Activated gamma-delta T cell treated with Interleukin-2 at 50 U/mL for 16 hours (primary cell): ENCODE results near the gene RPSA.

Experiments used
- DNase-seq: peaks from one replicate; pipeline ENCODE4 v3.0.0-alpha.2; 2020

RPSA gene

GRCh38 chr3:39460677-39461076, 54.2 kb downstream of the RPSA start:
- DNase-seq: no peak
